ENCODE measurements around the gene PDE2A.
A peak's percentile ranks its signal among the peaks of the same experiment; 100 is the strongest.

DNA sequence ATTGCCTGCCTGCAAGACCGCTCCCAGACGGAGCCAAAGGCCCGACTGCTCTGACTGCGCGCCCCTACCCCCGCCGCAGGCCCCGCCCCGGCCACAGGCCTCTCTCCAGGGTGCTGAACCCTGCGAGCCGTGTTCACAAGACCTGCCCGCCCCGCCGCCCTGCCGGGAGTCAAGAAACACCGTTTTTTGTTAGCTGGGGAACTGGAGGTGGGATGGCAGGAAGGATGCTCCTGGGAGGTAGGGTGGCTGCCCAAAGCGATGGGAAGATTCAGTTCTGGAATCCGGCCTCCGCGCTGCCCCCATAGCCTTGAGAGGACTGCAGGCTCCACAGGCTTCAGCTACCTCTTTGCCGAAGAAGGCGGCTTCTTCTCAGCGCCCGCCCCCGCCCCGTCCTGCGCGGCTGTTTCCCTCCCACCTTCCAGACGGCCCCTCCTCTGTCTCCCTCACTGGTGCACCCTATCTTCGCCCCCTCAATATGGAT lies 2.7 kb upstream of the PDE2A start:
- no peak for TF ChIP-seq POLR2A (IDR thresholded peaks at IDR 0.05; ENCODE audit: low read depth, low read length)
- no peak for TF ChIP-seq GATA2 (IDR thresholded peaks at IDR 0.05; ENCODE audit: insufficient read depth, insufficient read length, low read depth, low read length)
- no peak for TF ChIP-seq CTCF (IDR thresholded peaks at IDR 0.05; ENCODE audit: extremely low read depth in 1 of 2, insufficient read depth in 1 of 2, low read depth in 1 of 2, low read length in 2 of 2)
- TF ChIP-seq, protein P1, sequence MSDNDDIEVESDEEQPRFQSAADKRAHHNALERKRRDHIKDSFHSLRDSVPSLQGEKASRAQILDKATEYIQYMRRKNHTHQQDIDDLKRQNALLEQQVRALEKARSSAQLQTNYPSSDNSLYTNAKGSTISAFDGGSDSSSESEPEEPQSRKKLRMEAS (IDR thresholded peaks at IDR 0.05; ENCODE audit: insufficient read depth, insufficient read length), result no peak
- no peak for TF ChIP-seq JUN (IDR thresholded peaks at IDR 0.05; ENCODE audit: borderline replicate concordance, insufficient read depth, insufficient read length, low read depth)
- peak; percentile 55 for TF ChIP-seq EZH2 (IDR thresholded peaks at IDR 0.05; ENCODE audit: borderline replicate concordance, low read depth, low read length, severe bottlenecking)

Measured in endothelial cell of umbilical vein (primary cell).